PC-9 (cell line): ENCODE results near the gene HIPK1. TPM values are rescaled to one million over a fixed set of nuclear protein-coding genes. Genes with fewer than 3 reads are reported as not detected.

ENCODE experiments used
- BruUV-seq: library from RNA; stranded (reverse); fragments of 400-500 nt; replicated peaks from 2 replicates; lab custom pipeline; 2021; lab: Mats Ljungman, UMichigan
- CTCF ChIA-PET: fragments of 300-600 bp; sonication (Branson Sonifier 250); formaldehyde crosslinking; loops from one replicate; lab custom pipeline; 2022; ENCODE audit warnings: antibody characterized with exemption; lab: Charles Lee
- POLR2A ChIA-PET: fragments of 300-600 bp; sonication (Branson Sonifier 250); formaldehyde crosslinking; loops from one replicate; lab custom pipeline; 2022; ENCODE audit warnings: antibody characterized with exemption; ENCODE audit not compliant: unreplicated experiment; lab: Charles Lee
- DNase-seq, 2 experiments: peaks; one replicate each; pipeline versions ENCODE4 v3.0.0 to v3.0.0-alpha.2; 2015 to 2022; ENCODE audit warnings: mixed read lengths in 1 of 2
- H2AFZ ChIP-seq: fragments of 200-600 bp; sonication (generic); 2 replicates; pipeline ENCODE4 v1.8.1; 2017; ENCODE audit warnings: antibody characterized with exemption
- H3F3A ChIP-seq: fragments of 200-600 bp; sonication (generic); 2 replicates; pipeline ENCODE4 v1.8.1; 2017; ENCODE audit warnings: antibody characterized with exemption, mild to moderate bottlenecking, low read depth; ENCODE audit not compliant: insufficient read depth
- H3K27ac ChIP-seq: fragments of 200-600 bp; sonication (generic); 2 replicates; pipeline ENCODE4 v1.6.1; 2016; ENCODE audit warnings: mixed run types
- H3K27me3 ChIP-seq: fragments of 200-600 bp; sonication (generic); 2 replicates; pipeline ENCODE4 v1.6.1; 2016; ENCODE audit warnings: low read depth, mixed run types; ENCODE audit not compliant: insufficient read depth
- H3K36me3 ChIP-seq: fragments of 200-600 bp; sonication (generic); 2 replicates; pipeline ENCODE4 v1.6.1; 2016; ENCODE audit warnings: low read depth, mixed run types
- H3K4me1 ChIP-seq: fragments of 200-600 bp; sonication (generic); replicated peaks from 2 replicates; pipeline ENCODE4 v1.6.1; 2016; ENCODE audit warnings: mixed run types; ENCODE audit not compliant: insufficient read depth
- H3K4me2 ChIP-seq: fragments of 200-600 bp; sonication (generic); 2 replicates; pipeline ENCODE4 v1.6.1; 2017; ENCODE audit warnings: mixed run types
- H3K4me3 ChIP-seq: fragments of 200-600 bp; sonication (generic); 2 replicates; pipeline ENCODE4 v1.6.1; 2016; ENCODE audit warnings: mixed run types
- H3K79me2 ChIP-seq: fragments of 200-600 bp; sonication (generic); 2 replicates; pipeline ENCODE4 v1.6.1; 2017; ENCODE audit warnings: low read depth, mixed run types
- H3K9me2 ChIP-seq: fragments of 200-600 bp; sonication (generic); 2 replicates; pipeline ENCODE4 v1.8.1; 2017; ENCODE audit warnings: mild to moderate bottlenecking; ENCODE audit not compliant: insufficient read depth
- H3K9me3 ChIP-seq: fragments of 200-600 bp; sonication (generic); 2 replicates; pipeline ENCODE4 v1.8.1; 2016; ENCODE audit warnings: low read depth; ENCODE audit not compliant: insufficient read depth
- H4K20me1 ChIP-seq: fragments of 200-600 bp; sonication (generic); 2 replicates; pipeline ENCODE4 v1.8.1; 2017; ENCODE audit not compliant: insufficient read depth
- EZH2 ChIP-seq: fragments of 200-600 bp; sonication (generic); IDR thresholded peaks from 2 replicates; pipeline ENCODE4 v1.8.0; 2017; ENCODE audit warnings: antibody characterized with exemption, low read depth
- intact Hi-C: fragments of 100-400 bp; cut with micrococcal nuclease; formaldehyde crosslinking; loops from one replicate; pipeline ENCODE4 v1.10.0; 2022; ENCODE audit not compliant: unreplicated experiment
- total RNA-seq: library from RNA; stranded (reverse); gene quantifications from 2 replicates; pipeline ENCODE4 v1.2.3, GENCODE V29; 2021
- TF ChIP-seq, protein P1 (sequence below): fragments of 200-600 bp; sonication (generic); conservative IDR thresholded peaks from 2 replicates; pipeline ENCODE4 v1.6.1; 2017; ENCODE audit warnings: mixed run types, antibody characterized with exemption, mild to moderate bottlenecking, moderate library complexity

The HIPK1 gene
- total RNA-seq, 1 experiment from 2014 or later = 26.3 TPM

GRCh38 chr1:113891631-113892220, 37.4 kb upstream of the HIPK1 start:
- H3K79me2 ChIP-seq = no peaks in the 10 kb centered on the region
- intact Hi-C loops = no loop called here
- POLR2A ChIA-PET = no interaction called here

GRCh38 chr1:113893267-113893666, 35.9 kb upstream of the HIPK1 start:
- no peak for TF ChIP-seq EZH2
- TF ChIP-seq, protein P1, sequence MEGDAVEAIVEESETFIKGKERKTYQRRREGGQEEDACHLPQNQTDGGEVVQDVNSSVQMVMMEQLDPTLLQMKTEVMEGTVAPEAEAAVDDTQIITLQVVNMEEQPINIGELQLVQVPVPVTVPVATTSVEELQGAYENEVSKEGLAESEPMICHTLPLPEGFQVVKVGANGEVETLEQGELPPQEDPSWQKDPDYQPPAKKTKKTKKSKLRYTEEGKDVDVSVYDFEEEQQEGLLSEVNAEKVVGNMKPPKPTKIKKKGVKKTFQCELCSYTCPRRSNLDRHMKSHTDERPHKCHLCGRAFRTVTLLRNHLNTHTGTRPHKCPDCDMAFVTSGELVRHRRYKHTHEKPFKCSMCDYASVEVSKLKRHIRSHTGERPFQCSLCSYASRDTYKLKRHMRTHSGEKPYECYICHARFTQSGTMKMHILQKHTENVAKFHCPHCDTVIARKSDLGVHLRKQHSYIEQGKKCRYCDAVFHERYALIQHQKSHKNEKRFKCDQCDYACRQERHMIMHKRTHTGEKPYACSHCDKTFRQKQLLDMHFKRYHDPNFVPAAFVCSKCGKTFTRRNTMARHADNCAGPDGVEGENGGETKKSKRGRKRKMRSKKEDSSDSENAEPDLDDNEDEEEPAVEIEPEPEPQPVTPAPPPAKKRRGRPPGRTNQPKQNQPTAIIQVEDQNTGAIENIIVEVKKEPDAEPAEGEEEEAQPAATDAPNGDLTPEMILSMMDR = no peak
- H3K79me2 ChIP-seq = no peaks in the 10 kb centered on the region
- no peaks in the 10 kb centered on the region for H4K20me1 ChIP-seq
- H3F3A ChIP-seq = 0 out of 2 replicates have a peak, but pooled peaks cover 5% of the 10 kb centered on the region
- H3K4me1 ChIP-seq = no peaks in the 10 kb centered on the region
- CTCF ChIA-PET = no interaction called here
- no peak for DNase-seq
- POLR2A ChIA-PET = interaction anchor here (0.5 kb wide), 1 partner anchor 201 kb away, joined by 5 read pairs; no protein-coding TSS in a partner anchor
- no peak overlapping the region for H3K27ac ChIP-seq
- no TSS peak for BruUV-seq
- no peaks in the 10 kb centered on the region; the same call in 1 of the 2 replicates for H3K36me3 ChIP-seq
- H3K9me3 ChIP-seq = no peaks in the 10 kb centered on the region
- H3K4me2 ChIP-seq = no peak overlapping the region
- H3K9me2 ChIP-seq = no peaks in the 10 kb centered on the region
- no peaks in the 10 kb centered on the region for H3K27me3 ChIP-seq
- intact Hi-C loops = no loop called here
- H3K4me3 ChIP-seq = no peak overlapping the region
- H2AFZ ChIP-seq = no peak overlapping the region

More at GRCh38 chr1:113891631-113892220, 37.4 kb upstream of the HIPK1 start:
- H3K9me2 ChIP-seq = no peaks in the 10 kb centered on the region
- CTCF ChIA-PET = no interaction called here
- no peaks in the 10 kb centered on the region for H3K4me1 ChIP-seq
- H3K36me3 ChIP-seq = no peaks in the 10 kb centered on the region; the same call in 1 of the 2 replicates
- H2AFZ ChIP-seq = no peak overlapping the region
- H3K4me2 ChIP-seq = no peak overlapping the region
- no peaks in the 10 kb centered on the region for H4K20me1 ChIP-seq
- no TSS peak for BruUV-seq
- TF ChIP-seq EZH2 = no peak
- TF ChIP-seq, protein P1 = no peak
- no peak overlapping the region for H3K4me3 ChIP-seq
- H3K27me3 ChIP-seq = no peaks in the 10 kb centered on the region
- H3K9me3 ChIP-seq = no peaks in the 10 kb centered on the region
- no peak overlapping the region for H3K27ac ChIP-seq
- no peak for DNase-seq
- H3F3A ChIP-seq = 0 out of 2 replicates have a peak, but pooled peaks cover 5% of the 10 kb centered on the region

- H3K27me3 ChIP-seq = no peaks in the 10 kb centered on the region
- H3K4me3 ChIP-seq = no peak overlapping the region
- no peak overlapping the region for H3K4me2 ChIP-seq
- ChIA-PET CTCF (no interaction called here), POLR2A (no interaction called here)
- no peaks in the 10 kb centered on the region for H3K9me2 ChIP-seq
- no peak overlapping the region for H3K27ac ChIP-seq
- BruUV-seq = no TSS peak
- no peak for DNase-seq
- H3K4me1 ChIP-seq = no peaks in the 10 kb centered on the region
- no peaks in the 10 kb centered on the region; the same call in 1 of the 2 replicates for H3K36me3 ChIP-seq
- no peaks in the 10 kb centered on the region for H3K9me3 ChIP-seq
- TF ChIP-seq, protein P1 = no peak
- TF ChIP-seq EZH2 = no peak
- no peaks in the 10 kb centered on the region for H3K79me2 ChIP-seq
- no peaks in the 10 kb centered on the region for H4K20me1 ChIP-seq
- intact Hi-C loops = no loop called here
- 0 out of 2 replicates have a peak, but pooled peaks cover 5% of the 10 kb centered on the region for H3F3A ChIP-seq
- no peak overlapping the region for H2AFZ ChIP-seq
These were observed 34.0 kb upstream of the HIPK1 start for GRCh38 chr1:113895098-113895497.
